ENCODE data around the gene SUPT5H.

- TF ChIP-seq GATA2 (IDR thresholded peaks at IDR 0.05; ENCODE audit: low read depth, low read length) (no peak), GATA3 (IDR thresholded peaks at IDR 0.05; ENCODE audit: low read depth, low read length) (no peak)
Observed at GRCh38 chr19:39397360-39398296, 47.8 kb upstream of the SUPT5H start.

Measured in SH-SY5Y (cell line).